Skeletal muscle satellite cell (primary cell): ENCODE results near the gene ALOX15.
"Not testable (repeated sequence)": the region's sequence is repeated elsewhere in the genome, so short reads cannot be mapped to it uniquely, and the experiment has no call there.

ENCODE experiments used
- H3K27me3 ChIP-seq: 2 replicates; pipeline ENCODE4 v1.7.0; 2013; ENCODE audit warnings: low read length; ENCODE audit not compliant: control insufficient read depth, insufficient read depth
- H3K36me3 ChIP-seq: 2 replicates; pipeline ENCODE4 v1.7.0; 2013; ENCODE audit warnings: mild to moderate bottlenecking, control low read depth, low read length; ENCODE audit not compliant: insufficient read depth
- H3K4me1 ChIP-seq: 2 replicates; pipeline ENCODE4 v1.7.0; 2013; ENCODE audit warnings: low read length; ENCODE audit not compliant: control insufficient read depth, insufficient read depth
- H3K4me2 ChIP-seq: 2 replicates; pipeline ENCODE4 v1.7.0; 2013; ENCODE audit warnings: mild to moderate bottlenecking, low read length
- H3K4me3 ChIP-seq: 2 replicates; pipeline ENCODE4 v1.7.0; 2013; ENCODE audit warnings: low read length
- H3K9ac ChIP-seq: 2 replicates; pipeline ENCODE4 v1.7.0; 2013; ENCODE audit warnings: mild to moderate bottlenecking, low read depth, low read length, moderate library complexity
- H3K9me3 ChIP-seq: replicated peaks from 2 replicates; pipeline ENCODE4 v1.7.0; 2013; ENCODE audit warnings: mild to moderate bottlenecking, control low read depth, low read length

ALOX15 gene

DNA sequence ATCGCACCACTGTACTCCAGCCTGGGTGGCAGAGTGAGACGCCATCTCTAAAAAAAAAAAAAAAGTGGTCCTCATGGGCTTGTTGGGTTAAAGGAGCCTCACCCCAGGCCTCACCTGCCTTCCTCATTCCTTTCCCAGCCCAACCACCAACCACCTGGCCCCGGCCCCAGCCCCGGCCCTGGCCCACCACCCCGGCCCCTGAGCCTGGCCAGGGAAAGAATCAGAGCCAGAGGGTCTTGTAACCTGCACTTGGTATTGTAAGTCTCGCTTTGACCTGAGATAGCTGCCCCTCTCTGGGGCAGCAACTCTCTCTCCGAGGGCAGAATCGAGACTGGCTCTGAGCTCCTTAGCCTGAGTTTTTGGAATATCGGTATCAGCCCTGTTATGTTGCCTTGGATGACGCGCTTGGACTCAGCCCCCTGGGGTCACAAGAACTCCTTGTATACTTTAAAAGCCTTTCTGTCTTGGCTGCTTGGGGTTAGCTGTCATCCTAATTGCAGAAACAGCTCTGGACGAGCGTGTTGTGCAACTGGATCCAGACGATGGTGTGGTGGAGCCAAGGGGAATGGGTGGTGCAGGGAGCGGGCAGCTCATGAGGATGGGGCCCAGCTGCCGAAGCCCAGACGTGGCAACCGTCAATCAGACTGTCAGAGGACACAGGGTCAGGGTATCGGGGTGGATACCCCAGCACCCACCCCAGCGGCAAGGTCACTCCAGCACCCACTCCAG, 42.5 kb downstream of the ALOX15 start:
- Histone ChIP-seq H3K4me1 (no peaks in the 10 kb centered on the region), H3K9ac (no peak overlapping the region), H3K36me3 (no peaks in the 10 kb centered on the region), H3K4me2 (no peak overlapping the region), H3K27me3 (peaks cover 58% of the 10 kb centered on the region), H3K9me3 (no peaks in the 10 kb centered on the region), H3K4me3 (no peak overlapping the region)

- no peak overlapping the region for H3K4me2 ChIP-seq
- H3K4me3 ChIP-seq: no peak overlapping the region
- no peaks in the 10 kb centered on the region for H3K9me3 ChIP-seq
- H3K27me3 ChIP-seq: peaks cover 52% of the 10 kb centered on the region
- no peaks in the 10 kb centered on the region for H3K4me1 ChIP-seq
- no peaks in the 10 kb centered on the region for H3K36me3 ChIP-seq
- H3K9ac ChIP-seq: no peak overlapping the region
Measured at GRCh38 chr17:4597975-4598374, 43.5 kb downstream of the ALOX15 start.

DNA sequence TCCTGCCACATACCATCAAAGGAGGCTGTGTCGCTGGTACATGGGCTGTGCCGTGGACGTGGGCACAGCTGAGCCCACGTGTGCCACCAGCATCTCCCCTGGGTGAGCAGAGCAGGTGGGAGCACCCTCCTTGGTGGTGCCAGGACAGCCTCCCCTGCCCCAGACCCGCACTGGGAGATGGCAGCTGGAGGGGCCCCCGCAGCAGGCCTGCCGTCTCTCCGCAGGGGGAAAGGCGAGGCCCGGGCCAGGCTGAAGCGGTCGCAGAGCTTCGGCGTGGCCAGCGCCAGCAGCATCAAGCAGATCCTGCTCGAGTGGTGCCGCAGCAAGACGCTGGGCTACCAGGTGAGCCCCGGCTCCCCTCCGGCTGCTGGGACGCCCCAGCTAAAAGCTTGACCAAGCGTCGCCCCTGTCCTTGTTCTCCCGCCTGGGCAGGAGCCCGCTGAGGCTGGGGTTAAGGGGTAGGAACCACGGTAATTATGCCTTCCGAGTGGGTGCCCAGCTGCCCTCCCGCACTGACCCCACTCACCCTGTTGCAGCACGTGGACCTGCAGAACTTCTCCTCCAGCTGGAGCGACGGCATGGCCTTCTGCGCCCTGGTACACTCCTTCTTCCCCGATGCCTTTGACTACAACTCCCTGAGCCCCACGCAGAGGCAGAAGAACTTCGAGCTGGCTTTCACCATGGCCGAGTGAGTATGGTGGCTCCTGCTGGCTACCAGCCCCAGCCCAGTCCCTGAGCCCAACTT, 44.7 kb downstream of the ALOX15 start:
- Histone ChIP-seq H3K27me3 (peaks cover 56% of the 10 kb centered on the region), H3K4me1 (no peaks in the 10 kb centered on the region), H3K9ac (no peak overlapping the region), H3K9me3 (no peaks in the 10 kb centered on the region), H3K36me3 (no peaks in the 10 kb centered on the region), H3K4me2 (no peak overlapping the region), H3K4me3 (no peak overlapping the region)

DNA sequence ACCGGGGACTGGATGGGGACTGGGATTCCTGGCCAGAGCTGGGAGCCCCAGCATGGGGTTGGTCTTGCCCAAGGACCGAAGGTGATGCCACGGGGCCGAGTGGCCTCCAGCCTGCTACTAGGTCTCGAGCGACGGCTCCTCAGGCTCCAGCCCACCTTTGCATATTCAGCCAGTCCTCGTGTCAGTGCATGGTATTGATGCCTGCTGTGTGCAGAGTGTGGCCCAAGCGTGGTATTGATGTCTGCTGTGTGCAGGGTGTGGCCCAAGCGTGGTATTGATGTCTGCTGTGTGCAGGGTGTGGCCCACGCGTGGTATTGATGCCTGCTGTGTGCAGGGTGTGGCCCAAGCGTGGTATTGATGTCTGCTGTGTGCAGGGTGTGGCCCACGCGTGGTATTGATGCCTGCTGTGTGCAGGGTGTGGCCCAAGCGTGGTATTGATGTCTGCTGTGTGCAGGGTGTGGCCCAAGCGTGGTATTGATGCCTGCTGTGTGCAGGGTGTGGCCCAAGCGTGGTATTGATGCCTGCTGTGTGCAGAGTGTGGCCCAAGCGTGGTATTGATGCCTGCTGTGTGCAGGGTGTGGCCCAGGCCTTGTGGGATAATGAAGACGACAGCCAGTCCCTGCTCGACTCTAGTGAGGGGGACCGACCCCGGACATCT, 45.7 kb downstream of the ALOX15 start:
- H3K4me1 ChIP-seq, H3K9ac ChIP-seq: not testable (repeated sequence)
- peaks cover 60% of the 10 kb centered on the region for H3K27me3 ChIP-seq

GRCh38 chr17:4594931-4595684, 46.4 kb downstream of the ALOX15 start:
- Histone ChIP-seq H3K27me3 (peaks cover 61% of the 10 kb centered on the region), H3K9ac (no peak overlapping the region), H3K36me3 (no peaks in the 10 kb centered on the region), H3K9me3 (no peaks in the 10 kb centered on the region), H3K4me1 (no peaks in the 10 kb centered on the region), H3K4me3 (no peak overlapping the region), H3K4me2 (no peak overlapping the region)

More for the DNA sequence above, 45.7 kb downstream of the ALOX15 start:
- not testable (repeated sequence) for H3K4me2 ChIP-seq, H3K36me3 ChIP-seq, H3K4me3 ChIP-seq, H3K9me3 ChIP-seq

- H3K4me3 ChIP-seq: no peak overlapping the region
Measured at GRCh38 chr17:4594406-4594805, 47.1 kb downstream of the ALOX15 start.

GRCh38 chr17:4593021-4593421, 48.5 kb downstream of the ALOX15 start:
- H3K36me3 ChIP-seq: no peaks in the 10 kb centered on the region
- H3K9me3 ChIP-seq: no peaks in the 10 kb centered on the region
- H3K27me3 ChIP-seq: peaks cover 50% of the 10 kb centered on the region
- no peak overlapping the region for H3K9ac ChIP-seq
- H3K4me3 ChIP-seq: no peak overlapping the region
- no peak overlapping the region for H3K4me2 ChIP-seq
- no peaks in the 10 kb centered on the region for H3K4me1 ChIP-seq

More at GRCh38 chr17:4594406-4594805, 47.1 kb downstream of the ALOX15 start:
- H3K4me2 ChIP-seq: no peak overlapping the region
- H3K36me3 ChIP-seq: no peaks in the 10 kb centered on the region
- H3K27me3 ChIP-seq: peaks cover 56% of the 10 kb centered on the region
- no peak overlapping the region for H3K9ac ChIP-seq
- no peaks in the 10 kb centered on the region for H3K9me3 ChIP-seq
- H3K4me1 ChIP-seq: no peaks in the 10 kb centered on the region

DNA sequence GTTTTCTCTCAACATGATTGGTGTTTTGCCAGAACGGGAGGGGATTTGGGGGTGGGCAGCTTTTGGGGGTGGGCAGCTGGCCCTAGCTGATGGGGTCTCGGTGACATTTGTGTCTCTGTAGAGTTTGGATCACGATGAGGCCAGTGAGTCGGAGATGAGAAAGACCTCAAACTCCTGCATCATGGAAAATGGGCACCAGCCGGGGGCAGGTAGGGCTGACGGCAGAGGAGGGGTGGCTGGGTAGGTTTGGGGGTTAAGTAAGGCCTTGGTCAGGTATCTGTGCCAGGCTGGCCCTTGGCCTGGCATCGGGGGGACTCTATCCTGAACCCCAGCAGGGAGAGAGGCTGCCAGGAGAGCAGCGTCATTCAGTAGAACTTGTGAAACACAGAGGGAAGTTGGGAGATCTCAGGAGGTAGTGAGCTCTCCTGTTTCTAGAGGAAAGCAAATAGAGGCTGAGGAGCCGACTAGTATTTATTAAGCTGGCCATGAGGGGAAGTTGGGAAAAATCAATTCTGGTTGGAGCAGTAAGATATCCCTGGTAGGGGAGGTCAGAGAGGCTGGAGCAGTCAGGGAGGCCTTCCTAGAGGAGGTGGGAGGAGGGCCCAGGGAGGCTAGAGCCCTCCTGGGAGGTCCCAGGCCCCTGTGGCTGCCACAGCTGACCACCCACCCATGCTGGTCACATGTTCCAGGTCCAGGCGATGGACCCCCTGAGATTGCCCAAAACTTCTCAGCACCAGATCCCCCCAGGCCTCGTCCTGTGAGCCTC, 49.1 kb downstream of the ALOX15 start:
- H3K27me3 ChIP-seq: peaks cover 50% of the 10 kb centered on the region
- no peak overlapping the region for H3K4me3 ChIP-seq
- no peaks in the 10 kb centered on the region for H3K36me3 ChIP-seq
- H3K4me2 ChIP-seq: no peak overlapping the region
- no peaks in the 10 kb centered on the region for H3K4me1 ChIP-seq
- H3K9me3 ChIP-seq: no peaks in the 10 kb centered on the region
- H3K9ac ChIP-seq: no peak overlapping the region

GRCh38 chr17:4591529-4591928, 49.9 kb downstream of the ALOX15 start:
- Histone ChIP-seq H3K27me3 (peaks cover 57% of the 10 kb centered on the region), H3K4me3 (no peak overlapping the region), H3K36me3 (no peaks in the 10 kb centered on the region), H3K4me1 (no peaks in the 10 kb centered on the region), H3K4me2 (no peak overlapping the region), H3K9me3 (no peaks in the 10 kb centered on the region), H3K9ac (no peak overlapping the region)

GRCh38 chr17:4590981-4591453, 50.5 kb downstream of the ALOX15 start:
- Histone ChIP-seq H3K4me2 (no peak overlapping the region), H3K9me3 (no peaks in the 10 kb centered on the region), H3K9ac (no peak overlapping the region), H3K36me3 (no peaks in the 10 kb centered on the region), H3K4me1 (no peaks in the 10 kb centered on the region), H3K27me3 (peaks cover 62% of the 10 kb centered on the region), H3K4me3 (no peak overlapping the region)
